Bladder microvascular endothelial cell (primary cell): ENCODE data around the gene INPP4A. TPM values are rescaled to one million over a fixed set of nuclear protein-coding genes. Genes with fewer than 3 reads are reported as not detected.

Experiments used
- total RNA-seq: library from RNA; depleted of rRNA; stranded (reverse); fragments of >200 nt; gene quantifications from 2 replicates; pipeline ENCODE4 v1.2.3, GENCODE V29; 2014

Gene INPP4A
- total RNA-seq, result 16.7 and 55.8 TPM in 2 replicates

GRCh38 chr2:98444436-98445176 lies at the start of gene INPP4A:
Gene INPP4A (plus strand): TSS chr2:98444858. CDS start chr2:98520049, 75,191 bp downstream.

GRCh38 chr2:98608116-98608961 lies 163.7 kb downstream of the INPP4A start, which contains the start of the genes COA5 and UNC50:
Gene COA5 (minus strand): TSS chr2:98608512. CDS start chr2:98608405, 107 bp downstream.
Gene UNC50 (plus strand): TSS chr2:98608589. CDS start chr2:98609760, 1,171 bp downstream.

Other genes with a start within 250 kb of the INPP4A start
- not detected in 2 replicates for gene CNGA3, start 98.4 kb upstream of the INPP4A start, total RNA-seq
- gene COA5, start 163.7 kb downstream of the INPP4A start, total RNA-seq, result 18.1 and 25.9 TPM in 2 replicates
- gene UNC50, start 163.7 kb downstream of the INPP4A start, total RNA-seq, result 25.7 and 50.3 TPM in 2 replicates